Stimulated activated naive CD8-positive, alpha-beta T cell treated with anti-CD3 and anti-CD28 coated beads, Interleukin-15, Interleukin-2, amounts not matched to agents 100 U/mL and 50 U/mL, for 24 hours (primary cell): Measurements from ENCODE around the gene CSF3R.
A peak's percentile ranks its signal among the peaks of the same experiment; 100 is the strongest.

Experiments
- ATAC-seq: fragments of 150-1000 bp; cut with Tn5 transposase; one replicate; pipeline ENCODE4 v1.10.0; 2021
- DNase-seq: peaks from one replicate; pipeline ENCODE4 v3.0.0; 2021

The CSF3R gene

GRCh38 chr1:36457691-36458090, 25.0 kb downstream of the CSF3R start:
- DNase-seq (no peak), ATAC-seq (no peak)

DNA sequence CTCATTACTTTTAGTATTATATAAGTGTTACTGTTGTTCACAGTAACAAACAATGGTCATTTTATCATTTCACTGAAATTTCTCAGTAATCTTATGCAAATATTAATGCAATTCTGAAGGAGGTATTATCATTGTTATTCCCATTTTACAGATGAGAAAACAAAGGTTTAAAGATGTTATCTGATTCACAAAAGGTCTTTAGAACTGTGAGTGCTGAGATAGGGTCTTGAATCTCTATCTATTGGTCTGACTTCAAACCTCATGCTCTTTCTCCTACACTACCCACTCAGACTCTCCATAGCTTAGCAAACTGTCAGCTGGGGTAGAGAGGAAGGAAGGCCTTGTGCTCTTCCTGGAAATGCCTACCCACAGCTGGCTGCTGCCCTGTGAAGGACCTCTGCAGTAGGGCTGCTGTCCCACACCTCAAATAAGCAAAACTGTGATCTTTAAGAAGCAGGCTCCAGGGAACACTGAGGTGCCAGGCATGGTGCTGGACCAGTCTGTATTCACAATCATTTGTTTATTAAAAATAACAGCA, 26.3 kb downstream of the CSF3R start:
- DNase-seq = no peak
- ATAC-seq = no peak

DNA sequence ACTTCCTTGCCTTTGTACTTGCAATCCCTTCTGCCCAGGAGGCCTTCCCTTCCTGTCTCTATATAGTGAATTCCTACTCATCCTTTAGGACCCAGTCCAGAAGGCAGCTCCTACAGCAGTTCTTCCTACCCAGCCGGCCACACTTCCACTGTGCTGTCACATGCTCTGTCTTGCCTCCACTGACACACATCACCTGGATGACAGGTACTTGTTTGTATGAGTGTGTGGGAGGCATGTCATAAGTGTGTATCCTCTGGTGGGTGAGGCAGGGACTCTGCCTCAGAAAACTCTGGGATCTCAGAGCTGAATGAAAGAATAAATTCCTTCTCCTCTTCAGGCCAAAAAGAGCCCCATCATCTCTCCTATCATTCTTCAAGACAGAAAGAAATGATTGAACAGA, 27.3 kb downstream of the CSF3R start:
- no peak for DNase-seq
- no peak for ATAC-seq

DNA sequence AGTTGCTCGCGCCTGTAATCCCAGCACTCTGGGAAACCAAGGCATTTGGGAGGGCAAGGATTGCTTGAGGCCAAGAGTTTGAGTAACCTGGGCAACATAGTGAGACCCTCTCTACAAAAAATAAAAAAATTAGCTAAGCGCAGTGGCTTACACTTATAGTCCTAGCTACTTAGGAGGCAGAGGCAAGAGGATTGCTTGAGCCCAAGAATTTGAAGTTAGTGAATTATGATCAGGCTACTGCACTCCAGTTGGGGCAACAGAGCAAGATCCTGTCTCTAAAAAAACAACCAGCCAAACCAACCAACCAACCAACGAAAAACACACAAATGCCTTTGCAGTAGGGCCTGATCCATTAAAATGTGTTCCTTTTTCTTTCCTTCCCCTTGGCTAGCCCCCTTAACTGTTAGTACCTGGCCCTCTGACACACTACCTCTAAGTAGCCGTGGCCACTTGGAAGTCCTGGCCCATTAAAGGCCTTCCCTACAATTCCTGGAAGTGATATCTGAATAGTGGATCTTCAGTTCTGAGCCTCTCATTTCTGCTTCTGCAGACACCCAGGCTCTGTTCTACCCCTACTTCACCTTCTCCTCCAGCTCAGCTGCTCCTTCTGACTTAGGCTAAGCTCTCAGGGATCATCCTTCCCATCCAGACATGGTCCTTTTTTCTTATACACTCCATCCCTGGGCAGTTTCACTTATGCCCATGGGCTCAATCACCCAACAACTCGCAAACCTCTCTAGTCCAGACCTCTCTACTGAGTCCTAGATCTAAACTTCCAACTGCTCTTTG, 28.9 kb downstream of the CSF3R start:
- DNase-seq (no peak), ATAC-seq (no peak)

DNA sequence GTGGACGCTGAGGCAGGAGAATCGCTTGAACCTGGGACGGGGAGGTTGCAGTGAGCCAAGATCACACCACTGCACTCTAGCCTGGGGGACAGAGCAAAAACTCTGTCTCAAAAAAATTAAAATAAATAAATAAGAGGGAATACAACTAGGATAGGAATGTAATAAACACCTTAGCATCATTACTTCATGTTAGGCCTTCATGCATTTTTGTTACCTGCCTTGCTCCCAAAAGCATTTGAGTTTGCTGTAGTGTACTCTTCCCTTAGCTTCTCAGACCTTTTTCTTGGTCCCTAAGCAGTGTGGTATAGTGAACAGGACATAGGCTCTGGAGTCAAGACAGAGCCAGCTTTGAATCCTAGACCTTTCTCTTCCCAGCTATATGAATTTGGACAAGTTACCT, 29.7 kb downstream of the CSF3R start:
- ATAC-seq (no peak), DNase-seq (no peak)

DNA sequence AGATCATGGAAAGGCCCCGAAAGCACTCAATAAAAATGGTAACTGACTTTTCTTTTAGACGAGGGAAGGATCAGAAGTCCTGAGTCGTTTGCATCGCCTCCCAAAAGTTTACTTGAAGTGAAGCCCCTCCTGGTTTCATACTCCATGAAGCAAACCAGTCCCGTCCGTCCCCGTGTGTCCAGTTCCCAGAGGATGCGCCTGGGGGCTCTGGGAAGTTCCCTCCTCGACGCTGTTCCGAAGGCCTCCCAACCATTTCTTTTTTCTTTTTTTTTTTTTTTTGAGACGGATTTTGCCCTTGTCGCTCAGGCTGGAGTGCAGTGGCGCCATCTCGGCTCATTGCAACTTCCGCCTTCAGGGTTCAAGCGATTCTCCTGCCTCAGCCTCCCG, 31.8 kb downstream of the CSF3R start:
- no peak for ATAC-seq
- no peak for DNase-seq

GRCh38 chr1:36450270-36450918, 32.3 kb downstream of the CSF3R start, which contains the start of gene OSCP1:
TSS of gene OSCP1 (minus strand) at chr1:36450451. CDS start at chr1:36450369, 82 bp downstream.
- DNase-seq (peak; percentile 90), ATAC-seq (peak; percentile 99)

DNA sequence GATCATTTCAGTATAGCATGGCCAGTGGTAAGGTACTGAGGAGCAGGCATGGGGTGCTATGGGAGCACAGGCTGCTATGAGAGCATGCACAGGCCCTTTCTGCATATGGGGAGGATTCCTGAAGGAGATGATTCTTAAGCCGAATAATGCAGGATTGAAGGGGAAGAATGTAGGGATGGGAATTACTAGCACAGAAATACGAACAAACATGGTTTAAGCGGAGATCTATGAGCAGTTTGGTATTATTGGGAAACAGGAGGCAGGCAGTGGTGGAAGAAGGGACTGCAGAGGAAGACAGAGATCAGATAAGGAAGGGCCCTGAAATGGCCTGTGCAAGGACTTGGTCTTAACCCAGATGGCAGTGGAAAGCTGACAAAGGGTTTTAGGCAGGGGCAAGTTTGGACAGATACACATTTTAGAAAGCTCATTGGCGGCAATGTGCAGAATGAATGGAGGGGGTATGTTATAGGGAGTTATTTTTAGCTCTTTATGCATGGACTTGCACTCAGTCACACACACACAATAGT, 34.1 kb downstream of the CSF3R start:
- ATAC-seq = no peak

GRCh38 chr1:36447450-36447849, 35.3 kb downstream of the CSF3R start:
- no peak for DNase-seq
- no peak for ATAC-seq

More for the DNA sequence above, 34.1 kb downstream of the CSF3R start:
- no peak for DNase-seq

DNA sequence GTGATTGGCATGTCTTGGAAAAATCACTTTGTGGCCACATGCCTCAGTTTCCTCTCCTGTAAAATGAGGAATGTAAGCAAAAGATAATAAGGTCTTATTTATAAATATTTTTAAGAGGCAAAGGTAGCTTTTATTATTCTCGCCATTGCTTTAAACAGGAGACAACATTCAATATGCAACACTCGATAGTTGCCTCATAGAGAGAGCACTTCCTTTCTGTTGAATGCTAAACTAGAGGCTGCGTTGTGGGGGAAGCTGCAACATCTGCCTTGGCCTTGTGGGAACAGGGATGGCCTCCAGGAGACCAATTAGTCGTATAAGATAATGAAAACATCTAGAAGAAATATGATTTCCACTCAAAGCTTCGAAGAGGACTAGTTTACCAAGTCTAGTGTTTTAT, 36.0 kb downstream of the CSF3R start:
- no peak for DNase-seq
- no peak for ATAC-seq

- ATAC-seq = no peak
- peak; percentile 27 for DNase-seq
These were observed 36.4 kb downstream of the CSF3R start for GRCh38 chr1:36446271-36446670.

GRCh38 chr1:36443297-36443696, 39.4 kb downstream of the CSF3R start:
- DNase-seq (no peak), ATAC-seq (no peak)

DNA sequence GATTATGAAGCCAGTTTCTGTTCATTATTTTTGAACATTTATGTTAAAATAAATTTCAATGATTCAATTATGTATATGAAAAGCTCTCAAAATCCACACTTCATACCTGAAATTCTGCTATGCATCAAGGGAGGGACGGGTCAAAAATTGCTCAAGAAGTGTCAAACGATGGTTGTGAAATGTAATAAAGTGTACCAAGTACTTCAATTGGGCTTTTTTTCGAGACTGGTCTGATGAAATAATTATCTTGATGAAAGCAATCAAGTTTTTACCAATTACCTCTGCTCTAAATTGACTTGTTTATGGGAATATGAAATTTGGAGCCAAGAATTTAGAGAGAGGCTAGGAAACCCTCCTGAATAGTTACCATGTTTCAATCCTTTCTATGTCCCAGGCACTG, 40.4 kb downstream of the CSF3R start:
- ATAC-seq = no peak
- DNase-seq = no peak

GRCh38 chr1:36440646-36441045, 42.1 kb downstream of the CSF3R start:
- ATAC-seq = no peak

DNA sequence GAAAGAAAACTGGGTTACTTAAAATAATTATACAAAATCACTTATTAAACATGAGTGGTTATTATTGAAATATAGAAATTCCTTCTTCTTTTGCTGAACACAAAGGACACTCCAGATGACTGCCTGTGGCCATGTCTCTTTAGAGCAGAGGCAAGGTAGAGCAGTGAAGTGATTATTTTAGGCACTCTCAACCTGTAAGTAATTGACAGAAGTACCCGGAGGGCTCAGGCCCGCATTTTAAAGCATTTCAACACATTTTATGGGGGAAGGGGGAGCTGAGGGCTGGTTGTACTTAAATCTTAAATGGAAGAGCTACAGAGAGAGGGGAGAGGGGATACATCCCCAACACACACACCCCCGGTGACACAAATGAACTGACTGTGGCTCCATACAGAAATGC, 42.7 kb downstream of the CSF3R start:
- no peak for DNase-seq
- ATAC-seq = no peak

More at GRCh38 chr1:36440646-36441045, 42.1 kb downstream of the CSF3R start:
- DNase-seq = no peak

- ATAC-seq = no peak
- DNase-seq = no peak
These were observed 44.0 kb downstream of the CSF3R start for GRCh38 chr1:36438715-36439114.

GRCh38 chr1:36436821-36437220, 45.9 kb downstream of the CSF3R start:
- DNase-seq (no peak), ATAC-seq (no peak)

GRCh38 chr1:36433102-36433501, 49.6 kb downstream of the CSF3R start:
- DNase-seq = no peak
- ATAC-seq = no peak

DNA sequence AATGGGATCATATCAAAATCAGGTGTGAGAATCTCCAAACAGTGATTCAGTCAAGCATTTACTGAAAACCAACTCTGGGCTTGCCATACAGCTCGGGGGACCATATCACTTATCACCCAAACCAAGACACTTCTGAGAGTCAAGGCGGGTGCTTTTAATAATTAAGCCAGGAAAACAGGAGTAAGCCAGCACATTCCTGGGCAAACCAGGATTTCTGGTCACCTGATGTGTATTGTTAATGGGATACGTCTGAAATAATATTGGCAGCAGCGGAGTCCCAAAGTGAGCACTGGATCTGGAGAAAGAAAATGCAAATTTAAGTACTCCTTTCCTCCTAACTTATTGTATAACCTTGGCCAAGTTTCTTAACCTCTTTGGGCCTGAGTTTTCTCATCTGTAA, 50.1 kb downstream of the CSF3R start:
- DNase-seq (no peak), ATAC-seq (no peak)

- no peak for ATAC-seq
- DNase-seq = no peak
These were observed 56.9 kb downstream of the CSF3R start for GRCh38 chr1:36425791-36426190.

GRCh38 chr1:36421649-36422048, 61.1 kb downstream of the CSF3R start:
- DNase-seq (no peak), ATAC-seq (no peak)

- DNase-seq = peak; percentile 95
- peak; percentile 93 for ATAC-seq
These were observed 61.8 kb downstream of the CSF3R start for GRCh38 chr1:36420836-36421317.

DNA sequence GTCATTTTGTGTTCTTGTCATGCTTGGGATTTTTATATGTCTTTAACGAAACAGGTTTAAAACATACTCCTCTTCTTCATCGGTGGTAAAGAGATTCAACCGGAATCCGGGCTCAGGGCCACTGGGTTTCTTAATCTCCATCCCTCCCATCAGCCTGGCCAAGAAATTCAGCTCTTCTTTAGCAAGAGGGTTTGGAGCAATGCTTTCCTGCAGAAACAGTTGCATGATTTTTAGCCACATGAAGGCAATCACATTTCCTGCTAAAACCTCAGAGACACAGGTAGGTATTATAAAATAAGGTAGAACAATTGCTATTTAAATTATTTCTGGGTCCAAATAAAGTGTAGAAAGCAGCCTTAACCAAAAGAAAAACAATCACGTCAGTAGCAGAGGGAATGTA, 62.3 kb downstream of the CSF3R start:
- DNase-seq (no peak), ATAC-seq (no peak)
